Ovary (tissue), 9 donors: Measurements from ENCODE around the gene PI4KB. TPM values are rescaled to one million over a fixed set of nuclear protein-coding genes. Genes with fewer than 3 reads are reported as not detected.
A peak's percentile ranks its signal among the peaks of the same experiment; 100 is the strongest.

Experiments used
- DNase-seq, 5 donors: peaks; one replicate each; pipeline ENCODE4 v3.0.0-alpha.2; 2019 to 2020
- H3K27ac ChIP-seq, 2 donors: fragments of 200-600 bp; one replicate each; pipeline versions ENCODE4 v1.5.1 to v1.8.0; 2019 to 2022
- H3K27me3 ChIP-seq: fragments of 200-600 bp; one replicate; pipeline ENCODE4 v1.8.0; 2022
- H3K36me3 ChIP-seq: fragments of 200-600 bp; sonication (generic); one replicate; pipeline ENCODE4 v1.5.1; 2019
- H3K4me1 ChIP-seq: one replicate; pipeline ENCODE4 v1.8.1; 2013; ENCODE audit warnings: mild to moderate bottlenecking, moderate library complexity; ENCODE audit not compliant: insufficient read depth
- H3K4me3 ChIP-seq: fragments of 200-600 bp; sonication (generic); one replicate; pipeline ENCODE4 v1.5.1; 2017
- H3K9me3 ChIP-seq, 2 donors: fragments of 200-600 bp in 1 of 2; sonication (generic) in 1 of 2; one replicate each; pipeline versions ENCODE4 v1.5.1 to v1.8.1; 2013 to 2019; ENCODE audit warnings: mild to moderate bottlenecking in 1 of 2, moderate library complexity in 1 of 2
- EP300 ChIP-seq: sonication (generic); formaldehyde crosslinking; IDR thresholded peaks from one replicate; pipeline ENCODE4 v1.6.1; 2017; ENCODE audit warnings: antibody characterized with exemption
- POLR2A ChIP-seq: fragments of 450-650 bp; IDR thresholded peaks from one replicate; pipeline ENCODE4 v1.6.1; 2017; ENCODE audit warnings: antibody characterized with exemption, mild to moderate bottlenecking, moderate library complexity
- WGBS, 3 donors: extraction: QIAGEN DNeasy Blood & Tissue Kit in 1 of 3; methylation state at CpG; one replicate each; pipeline versions ENCODE4 v1.1.5 to v1.1.7; 2013 to 2017; 5-methylcytosine and 5-hydroxymethylcytosine counted together
- intact Hi-C, 4 donors: fragments of 100-400 bp; cut with DNase I; formaldehyde crosslinking; loops; one replicate each; pipeline versions ENCODE4 v1.11.0 to v1.15.1; 2022 to 2023
- polyA plus RNA-seq, 2 donors: library from polyadenylated mRNA; stranded (reverse); fragments of 200-250 nt in 1 of 2; fragments of 350-450 nt in 1 of 2; fragmentation: Illumina TruSeq in 1 of 2; extraction: RNeasy Lipid Tissue Mini Kit (QIAGEN cat#74804) in 1 of 2; gene quantifications; one replicate each; pipeline ENCODE4 v1.2.3, GENCODE V29; 2013 to 2014
- total RNA-seq, 7 donors: library from RNA; depleted of rRNA in 2 of 7; stranded (reverse); fragments of >200 nt in 2 of 7; fragmentation: NEBNext Ultra II Directional in 3 of 7; extraction: Animal tissue kit (Norgen Biotek cat#: 25700) in 3 of 7; gene quantifications; one replicate each; pipeline versions ENCODE4 v1.1.0 to v1.2.4, GENCODE V29; 2016 to 2023
- TF ChIP-seq, protein P1 (sequence below), 3 donors: fragments of 450-650 bp in 2 of 3; fragments of 200-600 bp in 1 of 3; IDR thresholded peaks; one replicate each; pipeline versions ENCODE4 v1.5.1 to v1.8.0; 2016 to 2022; ENCODE audit warnings: antibody characterized with exemption in 3 of 3, mild to moderate bottlenecking in 1 of 3
- donor health status: DM: no; HTN: no; CAD: no; lungs with moderate emphysema.
- donor health status: DM: no; HTN: no; CAD: no.
- donor health status: Bipolar disorder and iron deficiency.
- donor health status: DM: yes; HTN: yes; CAD: no.
- donor health status: DM: no; HTN: no; CAD: no.
- donor health status: DM: yes; HTN: yes; CAD: no.

PI4KB gene
- total and polyA plus RNA-seq, 9 donors, result 39.8 to 88.9 (median 63.8) TPM

DNA sequence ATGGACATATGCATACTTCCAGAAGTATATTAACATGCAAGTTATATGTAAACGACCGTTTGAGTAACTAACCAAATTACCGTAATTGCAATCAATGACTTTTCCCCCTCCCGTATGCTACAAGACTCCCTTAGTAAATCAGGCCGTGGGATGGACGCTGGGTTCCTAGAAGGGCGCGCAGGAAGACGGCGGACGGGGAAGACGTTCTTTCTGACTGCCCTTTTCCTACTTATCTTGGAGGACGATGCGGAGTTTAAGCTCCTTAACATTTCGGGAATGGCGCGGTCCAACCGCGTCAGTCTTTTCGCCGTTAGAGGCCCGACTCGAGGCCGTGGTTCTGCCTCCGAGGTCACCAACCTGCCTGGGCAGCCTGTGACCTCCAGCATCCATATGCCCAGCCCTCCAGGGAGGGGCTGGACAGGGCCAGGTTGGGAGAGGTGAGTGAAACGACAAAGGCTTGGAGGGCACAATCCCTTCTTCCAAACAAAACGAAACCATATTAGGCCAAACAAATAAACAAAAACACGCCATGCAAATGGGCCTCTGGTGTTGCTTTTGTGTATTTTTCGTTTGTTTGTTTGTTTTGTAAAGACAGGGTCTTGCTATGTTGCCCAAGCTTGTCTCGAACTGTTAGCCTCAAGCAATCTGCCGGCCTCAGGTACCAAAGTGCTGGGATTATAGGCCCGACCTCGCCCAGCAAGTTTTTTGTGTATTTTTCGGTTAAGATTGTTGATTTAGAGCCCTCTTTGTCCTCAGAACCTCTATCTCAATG, 873 bp upstream of the PI4KB start:
- H3K27me3 ChIP-seq, result no peaks in the 10 kb centered on the region
- H3K4me1 ChIP-seq, result peaks cover 3% of the 10 kb centered on the region
- H3K27ac ChIP-seq, result peak overlapping the region; percentile 1 to 38
- no peak for TF ChIP-seq EP300
- TF ChIP-seq, protein P1, sequence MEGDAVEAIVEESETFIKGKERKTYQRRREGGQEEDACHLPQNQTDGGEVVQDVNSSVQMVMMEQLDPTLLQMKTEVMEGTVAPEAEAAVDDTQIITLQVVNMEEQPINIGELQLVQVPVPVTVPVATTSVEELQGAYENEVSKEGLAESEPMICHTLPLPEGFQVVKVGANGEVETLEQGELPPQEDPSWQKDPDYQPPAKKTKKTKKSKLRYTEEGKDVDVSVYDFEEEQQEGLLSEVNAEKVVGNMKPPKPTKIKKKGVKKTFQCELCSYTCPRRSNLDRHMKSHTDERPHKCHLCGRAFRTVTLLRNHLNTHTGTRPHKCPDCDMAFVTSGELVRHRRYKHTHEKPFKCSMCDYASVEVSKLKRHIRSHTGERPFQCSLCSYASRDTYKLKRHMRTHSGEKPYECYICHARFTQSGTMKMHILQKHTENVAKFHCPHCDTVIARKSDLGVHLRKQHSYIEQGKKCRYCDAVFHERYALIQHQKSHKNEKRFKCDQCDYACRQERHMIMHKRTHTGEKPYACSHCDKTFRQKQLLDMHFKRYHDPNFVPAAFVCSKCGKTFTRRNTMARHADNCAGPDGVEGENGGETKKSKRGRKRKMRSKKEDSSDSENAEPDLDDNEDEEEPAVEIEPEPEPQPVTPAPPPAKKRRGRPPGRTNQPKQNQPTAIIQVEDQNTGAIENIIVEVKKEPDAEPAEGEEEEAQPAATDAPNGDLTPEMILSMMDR (IDR thresholded peaks at IDR 0.05), result no peak
- no peak for TF ChIP-seq POLR2A
- no peaks in the 10 kb centered on the region for H3K9me3 ChIP-seq
- no peaks in the 10 kb centered on the region for H3K36me3 ChIP-seq
- intact Hi-C loops, result loop anchor here in 1 of 4 donors (10.0 kb wide), 1 partner anchor 133 kb away; the partner anchor contains the start of genes PIP5K1A and VPS72
- WGBS, 3 donors, result 15 to 20% (median 15%) methylated on average over 34 of the region's 34 CpGs
- peak overlapping the region; percentile 94 for H3K4me3 ChIP-seq
- peak in 4 of 5 donors; percentile 24 to 48 (median 41) for DNase-seq

DNA sequence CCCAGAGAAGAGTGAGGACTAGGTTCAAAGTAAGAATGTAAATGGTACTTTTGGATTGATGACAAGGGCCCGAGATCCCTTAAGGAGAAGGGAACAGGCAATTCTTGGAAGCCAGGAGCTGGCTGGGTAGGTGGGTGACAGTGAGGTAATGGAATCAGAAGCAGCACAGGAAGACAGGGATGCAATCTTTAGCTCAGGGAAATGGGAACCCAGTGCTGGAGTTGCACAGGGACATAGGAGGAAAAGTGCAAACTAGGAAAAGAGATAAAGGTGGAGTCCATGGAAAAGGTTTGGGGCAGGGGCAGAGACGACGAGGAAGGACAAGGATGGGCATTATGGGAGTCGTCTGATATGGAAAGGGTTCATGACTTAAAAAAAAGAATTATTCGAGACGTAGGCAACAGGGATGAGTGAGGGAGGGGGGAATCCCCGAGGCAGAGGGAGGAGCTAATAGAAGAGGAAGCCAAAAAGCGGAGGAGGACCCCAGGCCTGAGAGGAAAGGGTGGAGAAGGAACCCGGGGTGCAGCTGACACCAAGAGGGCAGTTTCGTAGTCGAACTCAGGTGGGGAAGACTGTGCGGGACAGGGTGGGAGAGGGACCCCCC, 495 bp downstream of the PI4KB start:
- H3K27ac ChIP-seq, result peak overlapping the region; percentile 31 to 89
- TF ChIP-seq POLR2A (no peak), EP300 (no peak)
- TF ChIP-seq, protein P1 (IDR thresholded peaks at IDR 0.05), result no peak
- DNase-seq, result peak in 2 of 5 donors; percentile 47 to 52
- H3K9me3 ChIP-seq, result no peaks in the 10 kb centered on the region
- intact Hi-C loops, result loop anchor here in 1 of 4 donors (10.0 kb wide), 1 partner anchor 132 kb away; the partner anchor contains the start of genes PIP5K1A and VPS72
- peaks cover 3% of the 10 kb centered on the region for H3K4me1 ChIP-seq
- 0 to 1% (median 0%) methylated on average over 12 of the region's 12 CpGs for WGBS, 3 donors
- no peaks in the 10 kb centered on the region for H3K36me3 ChIP-seq
- peak overlapping the region; percentile 94 for H3K4me3 ChIP-seq
- no peaks in the 10 kb centered on the region for H3K27me3 ChIP-seq

GRCh38 chr1:151325646-151326429, 1.4 kb downstream of the PI4KB start:
- Histone ChIP-seq H3K4me3 (peak overlapping the region; percentile 94), H3K9me3 (no peaks in the 10 kb centered on the region), H3K36me3 (no peaks in the 10 kb centered on the region), H3K27me3 (no peaks in the 10 kb centered on the region), H3K4me1 (peaks cover 3% of the 10 kb centered on the region), H3K27ac (peak overlapping the region in 1 of 2 donors; percentile 89)
- TF ChIP-seq POLR2A (no peak), EP300 (no peak)
- TF ChIP-seq, protein P1 (IDR thresholded peaks at IDR 0.05), result no peak
- no peak for DNase-seq
- WGBS, 3 donors, result 7 to 10% (median 8%) methylated on average over 5 of the region's 5 CpGs
- intact Hi-C loops, result loop anchor here in 1 of 4 donors (10.0 kb wide), 1 partner anchor 131 kb away; the partner anchor contains the start of genes PIP5K1A and VPS72

DNA sequence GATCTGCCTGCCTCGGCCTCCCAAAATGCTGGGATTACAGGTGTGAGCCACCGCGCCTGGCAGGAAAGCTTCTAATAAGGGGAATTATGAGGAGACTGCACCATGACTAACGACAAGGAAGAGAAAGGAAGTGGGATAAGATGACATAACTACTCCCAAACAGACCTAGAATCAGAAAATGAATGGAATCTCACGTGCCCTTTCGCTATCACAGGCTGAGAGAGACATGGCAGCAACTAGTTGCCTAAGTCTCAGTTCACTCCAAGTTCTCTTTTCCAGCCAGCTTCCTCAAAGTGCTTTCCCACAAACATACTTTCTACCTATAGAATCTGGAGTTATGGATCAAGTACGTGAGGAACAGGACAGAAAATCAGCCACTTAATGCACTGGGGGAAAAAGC, 2.0 kb downstream of the PI4KB start:
- Histone ChIP-seq H3K9me3 (no peaks in the 10 kb centered on the region), H3K36me3 (no peaks in the 10 kb centered on the region), H3K4me3 (no peak overlapping the region), H3K27me3 (no peaks in the 10 kb centered on the region), H3K4me1 (peaks cover 3% of the 10 kb centered on the region), H3K27ac (no peak overlapping the region)
- WGBS, 3 donors, result 71 to 77% (median 74%) methylated on average over 7 of the region's 7 CpGs
- intact Hi-C loops, result loop anchor here in 1 of 4 donors (10.0 kb wide), 1 partner anchor 130 kb away; the partner anchor contains the start of genes PIP5K1A and VPS72
- DNase-seq, result no peak
- TF ChIP-seq POLR2A (no peak), EP300 (no peak)
- TF ChIP-seq, protein P1 (IDR thresholded peaks at IDR 0.05), result no peak
